Measurements from ENCODE around the gene BRI3.

DNA sequence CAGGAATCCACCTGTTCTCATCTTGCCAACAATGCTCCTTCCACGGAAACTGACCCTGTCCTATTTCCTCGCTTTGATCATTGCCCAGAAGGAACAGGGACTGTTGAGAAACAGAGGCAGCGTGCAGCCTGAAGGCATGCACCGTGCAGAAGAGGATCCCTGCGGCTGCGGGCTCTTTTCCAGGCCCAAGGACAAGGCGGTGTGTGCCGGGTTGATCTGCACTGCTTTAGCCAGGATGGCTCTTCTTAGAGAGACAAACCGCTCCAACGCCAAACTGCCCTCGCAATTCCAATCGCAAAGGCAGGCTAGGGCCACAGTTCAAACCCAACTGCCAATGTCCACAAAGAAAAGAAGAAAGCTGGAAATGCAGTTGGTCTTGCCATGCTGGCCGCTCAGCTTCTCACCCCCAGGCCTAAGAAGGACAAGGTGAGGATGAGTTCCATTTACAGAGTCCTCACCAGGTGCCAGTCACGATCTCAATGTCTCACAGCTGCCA lies 26.5 kb downstream of the BRI3 start:
- TF ChIP-seq POLR2A (IDR thresholded peaks at IDR 0.05; ENCODE audit: low read depth, low read length) (no peak), RCOR1 (IDR thresholded peaks at IDR 0.05; ENCODE audit: insufficient replicate concordance, low read length) (no peak), RFX5 (IDR thresholded peaks at IDR 0.05; ENCODE audit: low read depth, low read length) (no peak), RAD21 (IDR thresholded peaks at IDR 0.05; ENCODE audit: low read length) (no peak)
- TF ChIP-seq, protein P1, sequence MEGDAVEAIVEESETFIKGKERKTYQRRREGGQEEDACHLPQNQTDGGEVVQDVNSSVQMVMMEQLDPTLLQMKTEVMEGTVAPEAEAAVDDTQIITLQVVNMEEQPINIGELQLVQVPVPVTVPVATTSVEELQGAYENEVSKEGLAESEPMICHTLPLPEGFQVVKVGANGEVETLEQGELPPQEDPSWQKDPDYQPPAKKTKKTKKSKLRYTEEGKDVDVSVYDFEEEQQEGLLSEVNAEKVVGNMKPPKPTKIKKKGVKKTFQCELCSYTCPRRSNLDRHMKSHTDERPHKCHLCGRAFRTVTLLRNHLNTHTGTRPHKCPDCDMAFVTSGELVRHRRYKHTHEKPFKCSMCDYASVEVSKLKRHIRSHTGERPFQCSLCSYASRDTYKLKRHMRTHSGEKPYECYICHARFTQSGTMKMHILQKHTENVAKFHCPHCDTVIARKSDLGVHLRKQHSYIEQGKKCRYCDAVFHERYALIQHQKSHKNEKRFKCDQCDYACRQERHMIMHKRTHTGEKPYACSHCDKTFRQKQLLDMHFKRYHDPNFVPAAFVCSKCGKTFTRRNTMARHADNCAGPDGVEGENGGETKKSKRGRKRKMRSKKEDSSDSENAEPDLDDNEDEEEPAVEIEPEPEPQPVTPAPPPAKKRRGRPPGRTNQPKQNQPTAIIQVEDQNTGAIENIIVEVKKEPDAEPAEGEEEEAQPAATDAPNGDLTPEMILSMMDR (conservative IDR thresholded peaks at IDR 0.05; ENCODE audit: low read depth, low read length), result no peak

Measured in IMR-90 (cell line).